Mesothelial cell of epicardium (in vitro differentiated cells): ENCODE measurements around the gene TSHZ2. TPM values are rescaled to one million over a fixed set of nuclear protein-coding genes. Genes with fewer than 3 reads are reported as not detected.
"Not testable (repeated sequence)": the region's sequence is repeated elsewhere in the genome, so short reads cannot be mapped to it uniquely, and the experiment has no call there.

Source experiments
- DNase-seq, 2 experiments: peaks; one replicate each; pipeline ENCODE4 v3.0.0; 2021; ENCODE audit warnings: low spot score in 2 of 2; ENCODE audit not compliant: unreplicated experiment in 2 of 2
- H3K27ac Mint-ChIP-seq: 2 replicates; pipeline ENCODE4 v1.8.0; 2021; ENCODE audit warnings: mixed read lengths
- H3K27me3 Mint-ChIP-seq: 2 replicates; pipeline ENCODE4 v1.8.0; 2021; ENCODE audit warnings: low read depth, mixed read lengths
- H3K36me3 Mint-ChIP-seq: 2 replicates; pipeline ENCODE4 v1.8.0; 2021; ENCODE audit warnings: mixed read lengths
- H3K4me1 Mint-ChIP-seq: 2 replicates; pipeline ENCODE4 v1.8.0; 2021; ENCODE audit warnings: mixed read lengths
- H3K4me3 Mint-ChIP-seq: 2 replicates; pipeline ENCODE4 v1.8.0; 2021; ENCODE audit warnings: mild to moderate bottlenecking, moderate library complexity, mixed read lengths
- H3K9me3 Mint-ChIP-seq: 2 replicates; pipeline ENCODE4 v1.8.0; 2021; ENCODE audit warnings: mixed read lengths
- total RNA-seq: library from RNA; stranded (reverse); gene quantifications from 3 replicates; pipeline ENCODE4 v1.2.1, GENCODE V29; 2021
- TF ChIP-seq, protein P1 (sequence below): fragments of 200-600 bp; sonication (generic); IDR thresholded peaks from one replicate; pipeline ENCODE4 v1.5.0; 2021; ENCODE audit warnings: antibody characterized with exemption; ENCODE audit not compliant: unreplicated experiment

The TSHZ2 gene
- total RNA-seq, 1 donor from 2014 or later: 28.8 TPM

DNA sequence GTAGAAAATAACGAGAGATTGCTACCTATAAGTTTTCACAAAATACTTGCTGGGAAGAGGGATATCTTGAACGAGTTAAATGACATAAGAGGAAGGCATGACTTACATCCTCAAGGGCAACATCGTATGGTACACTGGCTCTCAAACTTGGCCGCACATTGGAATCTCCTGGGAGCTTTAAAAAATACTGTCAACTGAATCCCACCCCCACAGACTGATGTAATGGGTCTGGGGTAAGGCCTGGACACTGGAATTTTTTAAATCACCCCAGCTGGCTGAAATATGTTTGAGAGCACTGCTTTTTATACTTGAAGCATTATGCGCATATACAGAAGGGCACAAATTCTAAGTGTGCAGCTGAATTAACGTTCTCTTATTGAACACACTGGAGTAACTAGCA, 8.0 kb upstream of the TSHZ2 start:
- H3K4me1 Mint-ChIP-seq: peaks cover 11% of the 10 kb centered on the region
- no peak overlapping the region for H3K4me3 Mint-ChIP-seq

DNA sequence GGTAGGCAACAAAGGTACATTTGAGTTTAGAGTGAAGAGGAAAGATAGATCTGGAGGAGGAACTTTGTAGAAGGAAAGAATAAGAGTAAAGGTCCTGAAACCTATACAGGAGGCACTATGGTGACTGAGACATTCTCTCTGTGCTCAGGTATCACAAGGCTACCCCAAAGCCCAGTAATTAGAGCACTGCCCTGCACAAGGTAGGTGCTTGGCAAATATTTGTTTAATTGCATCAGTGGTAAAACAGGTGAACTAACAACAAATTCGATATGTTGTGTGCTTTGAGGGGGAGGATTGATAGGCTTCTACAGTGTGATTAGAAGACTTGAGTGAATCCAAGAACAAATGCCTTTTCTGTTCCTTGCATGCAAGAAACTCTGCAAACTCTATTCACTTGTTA, 6.8 kb upstream of the TSHZ2 start:
- H3K27ac Mint-ChIP-seq: no peak overlapping the region
- TF ChIP-seq, protein P1, sequence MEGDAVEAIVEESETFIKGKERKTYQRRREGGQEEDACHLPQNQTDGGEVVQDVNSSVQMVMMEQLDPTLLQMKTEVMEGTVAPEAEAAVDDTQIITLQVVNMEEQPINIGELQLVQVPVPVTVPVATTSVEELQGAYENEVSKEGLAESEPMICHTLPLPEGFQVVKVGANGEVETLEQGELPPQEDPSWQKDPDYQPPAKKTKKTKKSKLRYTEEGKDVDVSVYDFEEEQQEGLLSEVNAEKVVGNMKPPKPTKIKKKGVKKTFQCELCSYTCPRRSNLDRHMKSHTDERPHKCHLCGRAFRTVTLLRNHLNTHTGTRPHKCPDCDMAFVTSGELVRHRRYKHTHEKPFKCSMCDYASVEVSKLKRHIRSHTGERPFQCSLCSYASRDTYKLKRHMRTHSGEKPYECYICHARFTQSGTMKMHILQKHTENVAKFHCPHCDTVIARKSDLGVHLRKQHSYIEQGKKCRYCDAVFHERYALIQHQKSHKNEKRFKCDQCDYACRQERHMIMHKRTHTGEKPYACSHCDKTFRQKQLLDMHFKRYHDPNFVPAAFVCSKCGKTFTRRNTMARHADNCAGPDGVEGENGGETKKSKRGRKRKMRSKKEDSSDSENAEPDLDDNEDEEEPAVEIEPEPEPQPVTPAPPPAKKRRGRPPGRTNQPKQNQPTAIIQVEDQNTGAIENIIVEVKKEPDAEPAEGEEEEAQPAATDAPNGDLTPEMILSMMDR: no peak
- H3K4me3 Mint-ChIP-seq: no peak overlapping the region
- no peak for DNase-seq
- peaks cover 7% of the 10 kb centered on the region for H3K27me3 Mint-ChIP-seq
- no peaks in the 10 kb centered on the region for H3K9me3 Mint-ChIP-seq
- H3K4me1 Mint-ChIP-seq: peaks cover 6% of the 10 kb centered on the region
- no peaks in the 10 kb centered on the region for H3K36me3 Mint-ChIP-seq

More for the DNA sequence above, 8.0 kb upstream of the TSHZ2 start:
- TF ChIP-seq, protein P1: no peak
- Mint-ChIP-seq H3K27me3 (peaks cover 7% of the 10 kb centered on the region), H3K9me3 (no peaks in the 10 kb centered on the region), H3K27ac (no peak overlapping the region), H3K36me3 (no peaks in the 10 kb centered on the region)
- DNase-seq: no peak

- H3K9me3 Mint-ChIP-seq: no peaks in the 10 kb centered on the region
- DNase-seq: no peak
- H3K27me3 Mint-ChIP-seq: peaks cover 7% of the 10 kb centered on the region
- no peak overlapping the region for H3K4me3 Mint-ChIP-seq
- peaks cover 6% of the 10 kb centered on the region for H3K4me1 Mint-ChIP-seq
- TF ChIP-seq, protein P1: no peak
- H3K27ac Mint-ChIP-seq: no peak overlapping the region
- H3K36me3 Mint-ChIP-seq: no peaks in the 10 kb centered on the region
Measured at GRCh38 chr20:52965819-52966218, 6.3 kb upstream of the TSHZ2 start.

DNA sequence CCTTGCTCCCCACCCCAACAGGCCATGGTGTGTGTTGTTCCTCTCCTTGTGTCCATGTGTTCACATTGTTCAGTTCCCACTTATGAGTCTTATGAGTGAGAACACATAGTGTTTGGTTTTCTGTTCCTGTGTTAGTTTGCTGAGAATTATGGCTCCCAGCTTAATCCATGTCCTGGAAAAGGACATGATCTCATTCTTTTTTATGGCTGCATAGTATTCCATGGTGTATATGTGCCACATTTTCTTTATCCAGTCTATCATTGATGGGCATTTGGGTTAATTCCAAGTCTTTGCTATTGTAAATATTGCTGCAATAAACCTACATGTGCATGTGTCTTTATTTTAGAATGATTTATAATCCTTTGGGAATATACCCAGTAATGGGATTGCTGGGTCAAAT, 5.6 kb upstream of the TSHZ2 start:
- H3K36me3 Mint-ChIP-seq, H3K27me3 Mint-ChIP-seq, H3K9me3 Mint-ChIP-seq, H3K4me3 Mint-ChIP-seq, H3K4me1 Mint-ChIP-seq, DNase-seq, H3K27ac Mint-ChIP-seq: not testable (repeated sequence)

DNA sequence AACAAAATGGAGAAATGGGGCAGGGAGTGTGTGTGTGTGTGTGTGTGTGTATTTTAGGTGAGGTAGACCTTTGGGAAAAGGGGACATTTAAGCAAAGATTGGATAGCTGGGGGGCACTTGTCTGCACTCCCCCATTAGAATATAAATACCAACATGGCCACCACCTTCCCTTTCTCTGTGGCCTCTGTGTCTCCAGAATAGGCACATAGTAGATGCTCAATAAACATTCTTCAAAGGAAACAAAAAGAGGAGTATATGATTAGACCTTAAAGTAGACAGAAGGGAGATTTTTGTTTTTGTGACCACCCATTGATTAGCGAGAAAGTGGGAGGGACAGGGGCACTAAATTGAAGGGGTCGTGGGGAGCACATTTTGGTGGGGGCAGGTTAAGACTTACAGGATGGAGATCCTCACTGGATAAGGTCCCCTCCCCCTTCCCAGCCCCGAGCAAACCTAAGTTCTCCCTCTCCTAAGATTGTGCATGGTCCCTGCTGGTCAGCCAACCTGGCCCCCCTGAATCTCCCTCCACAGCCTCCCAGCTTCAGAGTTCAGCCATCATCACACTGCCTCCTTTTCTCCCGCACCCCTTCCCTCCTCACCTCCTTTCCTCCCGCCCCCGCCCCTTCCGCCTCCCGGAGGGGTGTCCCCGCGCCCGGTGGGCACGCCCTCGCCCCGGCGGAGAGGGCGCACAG, 514 bp upstream of the TSHZ2 start:
- H3K27me3 Mint-ChIP-seq: no peaks in the 10 kb centered on the region
- no peaks in the 10 kb centered on the region for H3K36me3 Mint-ChIP-seq
- H3K4me3 Mint-ChIP-seq: peak overlapping the region; percentile 54
- DNase-seq: no peak
- H3K9me3 Mint-ChIP-seq: no peaks in the 10 kb centered on the region
- H3K4me1 Mint-ChIP-seq: peaks cover 27% of the 10 kb centered on the region
- peak overlapping the region; percentile 19 for H3K27ac Mint-ChIP-seq
- TF ChIP-seq, protein P1: no peak

DNA sequence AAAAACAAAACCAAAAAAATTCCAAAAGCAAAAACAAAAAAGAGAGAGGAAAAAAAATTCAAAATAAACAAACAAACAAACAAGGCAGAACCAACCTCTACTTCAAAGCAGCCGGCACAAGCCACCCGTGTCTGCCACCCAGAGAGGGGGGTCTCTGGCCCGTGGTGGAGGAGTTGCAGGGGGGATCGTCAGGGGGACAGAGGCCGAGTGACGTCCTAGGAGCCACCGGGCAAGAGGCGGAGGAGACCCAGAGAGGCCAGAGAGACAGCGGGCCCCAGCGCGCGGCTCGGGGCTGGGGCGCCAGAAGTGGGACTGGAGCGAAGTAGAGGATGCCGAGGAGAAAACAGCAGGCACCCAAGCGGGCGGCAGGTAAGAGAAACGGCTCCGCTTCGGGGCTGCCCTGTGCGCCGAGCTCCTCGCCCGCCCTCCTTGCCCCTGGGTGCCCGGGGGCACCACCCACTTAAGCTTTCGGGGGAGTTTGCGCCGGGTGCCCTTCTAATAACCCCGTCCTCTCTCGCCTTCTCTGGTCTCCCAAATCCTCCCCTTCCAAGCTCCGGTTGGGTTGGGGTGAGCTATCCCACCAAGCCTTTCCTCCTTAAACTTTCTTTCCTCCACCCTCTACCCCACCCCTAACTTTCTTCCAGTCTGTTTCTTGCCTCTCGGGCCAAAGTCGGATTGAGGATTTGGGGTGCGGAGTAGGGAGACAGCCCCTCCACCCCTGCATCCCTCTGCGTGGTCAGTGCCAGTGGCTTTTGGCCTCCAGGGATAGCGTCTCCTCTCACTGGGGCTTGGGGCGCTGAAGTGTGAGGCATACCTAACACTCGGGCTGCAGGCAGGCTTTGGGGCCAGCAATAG, 1.0 kb downstream of the TSHZ2 start:
- Mint-ChIP-seq H3K27ac (peak overlapping the region; percentile 92), H3K27me3 (no peaks in the 10 kb centered on the region)

More for the DNA sequence above, 1.0 kb downstream of the TSHZ2 start:
- no peaks in the 10 kb centered on the region for H3K9me3 Mint-ChIP-seq
- peaks cover 40% of the 10 kb centered on the region for H3K4me1 Mint-ChIP-seq
- DNase-seq: peak in 1 of 2 experiments; percentile 58
- TF ChIP-seq, protein P1: no peak
- H3K4me3 Mint-ChIP-seq: peak overlapping the region; percentile 89
- H3K36me3 Mint-ChIP-seq: no peaks in the 10 kb centered on the region
